Liver (tissue), 9 donors: ENCODE measurements around the gene MYO7A. TPM values are rescaled to one million over a fixed set of nuclear protein-coding genes. Genes with fewer than 3 reads are reported as not detected.

Experiments used
- DNase-seq: peaks from one replicate; pipeline ENCODE4 v3.0.0-alpha.2; 2017; ENCODE audit warnings: low spot score
- H3K27ac ChIP-seq, 2 donors: one replicate each; pipeline ENCODE4 v1.7.0; 2013; ENCODE audit warnings: inconsistent platforms in 2 of 2, low read length in 2 of 2, control low read depth in 1 of 2, low read depth in 1 of 2, mild to moderate bottlenecking in 1 of 2
- H3K27me3 ChIP-seq, 4 donors: one replicate each; pipeline versions ENCODE4 v1.6.1 to v1.7.0; 2013; ENCODE audit warnings: low read length in 3 of 4, inconsistent platforms in 1 of 4, mild to moderate bottlenecking in 1 of 4, moderate library complexity in 1 of 4; ENCODE audit not compliant: control insufficient read depth in 4 of 4, insufficient read depth in 4 of 4
- H3K36me3 ChIP-seq, 4 donors: one replicate each; pipeline versions ENCODE4 v1.6.1 to v1.7.0; 2013; ENCODE audit warnings: low read length in 3 of 4, mild to moderate bottlenecking in 3 of 4, low read depth in 1 of 4, moderate library complexity in 1 of 4; ENCODE audit not compliant: control insufficient read depth in 4 of 4, insufficient read depth in 3 of 4
- H3K4me1 ChIP-seq, 4 donors: one replicate each; pipeline versions ENCODE4 v1.6.1 to v1.7.0; 2013; ENCODE audit warnings: low read length in 3 of 4, mild to moderate bottlenecking in 3 of 4, moderate library complexity in 1 of 4; ENCODE audit not compliant: control insufficient read depth in 4 of 4, insufficient read depth in 4 of 4
- H3K4me3 ChIP-seq, 3 donors: one replicate each; pipeline versions ENCODE4 v1.6.1 to v1.7.0; 2013; ENCODE audit warnings: low read length in 3 of 3, control low read depth in 1 of 3, low read depth in 1 of 3, mild to moderate bottlenecking in 1 of 3
- H3K9ac ChIP-seq, 2 donors: one replicate each; pipeline ENCODE4 v1.7.0; 2013; ENCODE audit warnings: low read length in 2 of 2, mild to moderate bottlenecking in 2 of 2, moderate library complexity in 2 of 2, control low read depth in 1 of 2, low read depth in 1 of 2
- H3K9me3 ChIP-seq, 4 donors: one replicate each; pipeline versions ENCODE4 v1.6.1 to v1.7.0; 2013; ENCODE audit warnings: low read length in 3 of 4; ENCODE audit not compliant: control insufficient read depth in 4 of 4
- ATF3 ChIP-seq: IDR thresholded peaks from 2 replicates; pipeline ENCODE4 v1.6.1; 2016; ENCODE audit warnings: antibody characterized with exemption
- CTCF ChIP-seq: fragments of 150-350 bp; IDR thresholded peaks from 2 replicates; pipeline ENCODE4 v1.5.1; 2017; ENCODE audit warnings: improper control_type of control experiment, low read depth, low read length; ENCODE audit not compliant: missing input control
- EGR1 ChIP-seq, 2 donors: IDR thresholded peaks; 2 replicates each; pipeline ENCODE4 v1.6.1; 2016 to 2018; ENCODE audit warnings: antibody characterized with exemption in 2 of 2, low read depth in 2 of 2
- FOXA1 ChIP-seq: IDR thresholded peaks from 2 replicates; pipeline ENCODE4 v1.6.1; 2016; ENCODE audit warnings: antibody characterized with exemption
- FOXA2 ChIP-seq: IDR thresholded peaks from 2 replicates; pipeline ENCODE4 v1.6.1; 2016; ENCODE audit warnings: antibody characterized with exemption
- GABPA ChIP-seq, 2 donors: IDR thresholded peaks in 1 of 2; conservative IDR thresholded peaks in 1 of 2; 2 replicates each; pipeline ENCODE4 v1.6.1; 2016; ENCODE audit warnings: antibody characterized with exemption in 2 of 2, mild to moderate bottlenecking in 1 of 2, moderate library complexity in 1 of 2
- HNF4A ChIP-seq, 2 donors: conservative IDR thresholded peaks; 2 replicates each; pipeline ENCODE4 v1.6.1; 2016; ENCODE audit warnings: antibody characterized with exemption in 2 of 2, mild to moderate bottlenecking in 2 of 2
- HNF4G ChIP-seq: IDR thresholded peaks from 2 replicates; pipeline ENCODE4 v1.6.1; 2016; ENCODE audit warnings: antibody characterized with exemption
- JUND ChIP-seq, 2 donors: IDR thresholded peaks; 2 replicates each; pipeline ENCODE4 v1.6.1; 2016; ENCODE audit warnings: antibody characterized with exemption in 2 of 2
- MAX ChIP-seq: IDR thresholded peaks from 2 replicates; pipeline ENCODE4 v1.6.1; 2016; ENCODE audit warnings: antibody characterized with exemption
- NR2F2 ChIP-seq: IDR thresholded peaks from 2 replicates; pipeline ENCODE4 v1.6.1; 2016; ENCODE audit warnings: antibody characterized with exemption
- RAD21 ChIP-seq, 2 donors: IDR thresholded peaks; 2 replicates each; pipeline ENCODE4 v1.6.1; 2016; ENCODE audit warnings: antibody characterized with exemption in 2 of 2, mild to moderate bottlenecking in 2 of 2
- REST ChIP-seq: IDR thresholded peaks from 2 replicates; pipeline ENCODE4 v1.6.1; 2016; ENCODE audit warnings: antibody characterized with exemption, mild to moderate bottlenecking
- RXRA ChIP-seq, 2 donors: IDR thresholded peaks; 2 replicates each; pipeline ENCODE4 v1.6.1; 2017 to 2018; ENCODE audit warnings: antibody characterized with exemption in 2 of 2, mild to moderate bottlenecking in 1 of 2
- SP1 ChIP-seq: IDR thresholded peaks from 2 replicates; pipeline ENCODE4 v1.6.1; 2018; ENCODE audit warnings: antibody characterized with exemption, mild to moderate bottlenecking
- ZBTB33 ChIP-seq: IDR thresholded peaks from 2 replicates; pipeline ENCODE4 v1.6.1; 2016; ENCODE audit warnings: antibody characterized with exemption
- WGBS: extraction: QIAGEN DNeasy Blood & Tissue Kit; methylation state at CpG from one replicate; pipeline ENCODE4 v1.1.7; 2013; 5-methylcytosine and 5-hydroxymethylcytosine counted together
- polyA plus RNA-seq, 2 donors: library from polyadenylated mRNA; stranded (reverse) in 1 of 2; unstranded in 1 of 2; fragments of 200-250 nt in 1 of 2; fragments of >200 nt in 1 of 2; fragmentation: Nextera tagmentation in 1 of 2; extraction: Ambion mirVana in 1 of 2; gene quantifications; one replicate each; pipeline versions ENCODE4 v1.2.1 to v1.2.3, GENCODE V29; 2013 to 2015
- total RNA-seq, 2 donors: library from RNA; depleted of rRNA; stranded (reverse); fragments of >200 nt; gene quantifications; one replicate each; pipeline ENCODE4 v1.2.3, GENCODE V29; 2014
- donor health status: healthy.
- donor health status: healthy.
- donor health status: healthy.
- donor health status: healthy.
- donor health status: healthy.

MYO7A gene
- total and polyA plus RNA-seq, 4 donors = 7.3 to 33.6 (median 11.3) TPM

GRCh38 chr11:77082838-77083565, 45.0 kb upstream of the MYO7A start:
- no peak overlapping the region for H3K4me3 ChIP-seq
- H3K9ac ChIP-seq = no peak overlapping the region
- H3K4me1 ChIP-seq = peaks cover 17 to 75% (median 58%) of the 10 kb centered on the region in 4 donors
- TF ChIP-seq GABPA (IDR thresholded peaks at IDR 0.05 in 1 of 2, conservative IDR thresholded peaks at IDR 0.05 in 1 of 2) (peak in 1 of 2 donors; percentile 20), REST (no peak), ZBTB33 (no peak), CTCF (no peak), HNF4G (no peak), ATF3 (no peak)
- peaks cover 0 to 3% (median 0%) of the 10 kb centered on the region in 4 donors for H3K36me3 ChIP-seq
- peak overlapping the region; percentile 0 to 56 for H3K27ac ChIP-seq
- H3K27me3 ChIP-seq = no peaks in the 10 kb centered on the region
- H3K9me3 ChIP-seq = no peaks in the 10 kb centered on the region
- DNase-seq = no peak
- WGBS = 80% methylated on average over 15 of the region's 15 CpGs

- no peak overlapping the region for H3K9ac ChIP-seq
- peak overlapping the region in 1 of 2 donors; percentile 0 for H3K27ac ChIP-seq
- no peaks in the 10 kb centered on the region for H3K9me3 ChIP-seq
- H3K36me3 ChIP-seq = peaks cover 0 to 3% (median 0%) of the 10 kb centered on the region in 4 donors
- WGBS = 94% methylated on average over 12 of the region's 12 CpGs
- no peak overlapping the region for H3K4me3 ChIP-seq
- no peaks in the 10 kb centered on the region for H3K27me3 ChIP-seq
- DNase-seq = no peak
- peaks cover 19 to 82% (median 65%) of the 10 kb centered on the region in 4 donors for H3K4me1 ChIP-seq
- TF ChIP-seq FOXA2 (no peak), RAD21 (IDR thresholded peaks at IDR 0.05) (no peak), ZBTB33 (no peak), RXRA (IDR thresholded peaks at IDR 0.05) (no peak), NR2F2 (no peak), EGR1 (IDR thresholded peaks at IDR 0.05; ENCODE audit: low read depth in 2 of 2) (no peak), JUND (IDR thresholded peaks at IDR 0.05) (no peak), FOXA1 (no peak), SP1 (no peak), GABPA (IDR thresholded peaks at IDR 0.05 in 1 of 2, conservative IDR thresholded peaks at IDR 0.05 in 1 of 2) (no peak), HNF4G (no peak), REST (no peak), MAX (no peak), HNF4A (conservative IDR thresholded peaks at IDR 0.05) (no peak)
Measured at GRCh38 chr11:77083566-77084245, 44.3 kb upstream of the MYO7A start.
